Testis (tissue), 3 donors: ENCODE results near the gene INPP5F. TPM values are rescaled to one million over a fixed set of nuclear protein-coding genes. Genes with fewer than 3 reads are reported as not detected.

Experiments
- DNase-seq: peaks from one replicate; pipeline ENCODE4 v3.0.0-alpha.2; 2019
- H3K27ac ChIP-seq, 2 donors: fragments of 200-600 bp; sonication (generic); one replicate each; pipeline ENCODE4 v1.5.1; 2019
- H3K27me3 ChIP-seq: fragments of 200-600 bp; sonication (generic); one replicate; pipeline ENCODE4 v1.5.1; 2019
- H3K36me3 ChIP-seq: fragments of 200-600 bp; sonication (generic); one replicate; pipeline ENCODE4 v1.5.1; 2017; ENCODE audit warnings: low read depth; ENCODE audit errors: missing control alignments
- H3K4me1 ChIP-seq: fragments of 200-600 bp; sonication (generic); one replicate; pipeline ENCODE4 v1.5.1; 2019
- H3K4me3 ChIP-seq, 2 donors: fragments of 200-600 bp; sonication (generic); one replicate each; pipeline ENCODE4 v1.5.1; 2017 to 2019
- H3K9me3 ChIP-seq: fragments of 200-600 bp; sonication (generic); one replicate; pipeline ENCODE4 v1.5.1; 2017
- CTCF ChIP-seq, 3 experiments: fragments of 450-650 bp in 2 of 3; fragments of 200-600 bp in 1 of 3; sonication (generic) in 1 of 3; IDR thresholded peaks; one replicate each; pipeline ENCODE4 v1.5.1; 2016 to 2019; ENCODE audit warnings: antibody characterized with exemption in 3 of 3, mild to moderate bottlenecking in 2 of 3, moderate library complexity in 1 of 3
- POLR2A ChIP-seq: fragments of 450-650 bp; IDR thresholded peaks from one replicate; pipeline ENCODE4 v1.6.1; 2017; ENCODE audit warnings: antibody characterized with exemption, mild to moderate bottlenecking, moderate library complexity
- WGBS, 2 donors: methylation state at CpG; one replicate each; pipeline ENCODE4 v1.1.5; 2018; 5-methylcytosine and 5-hydroxymethylcytosine counted together
- intact Hi-C: fragments of 100-400 bp; cut with DNase I; formaldehyde crosslinking; loops from one replicate; pipeline ENCODE4 v1.15.1; 2023; ENCODE audit warnings: low total_unique reads
- polyA plus RNA-seq: library from polyadenylated mRNA; stranded (reverse); fragments of 350-450 nt; fragmentation: Illumina TruSeq; extraction: RNeasy Lipid Tissue Mini Kit (QIAGEN cat#74804); gene quantifications from one replicate; pipeline ENCODE4 v1.2.3, GENCODE V29; 2014; ENCODE audit warnings: low read depth, low replicate concordance; ENCODE audit not compliant: insufficient read depth
- total RNA-seq, 2 donors: library from RNA; depleted of rRNA; stranded (reverse); fragments of >200 nt; gene quantifications; one replicate each; pipeline ENCODE4 v1.2.3, GENCODE V29; 2016

The INPP5F gene
- total and polyA plus RNA-seq, 3 donors from 2014 or later = 19.0 to 23.8 (median 21.9) TPM

DNA sequence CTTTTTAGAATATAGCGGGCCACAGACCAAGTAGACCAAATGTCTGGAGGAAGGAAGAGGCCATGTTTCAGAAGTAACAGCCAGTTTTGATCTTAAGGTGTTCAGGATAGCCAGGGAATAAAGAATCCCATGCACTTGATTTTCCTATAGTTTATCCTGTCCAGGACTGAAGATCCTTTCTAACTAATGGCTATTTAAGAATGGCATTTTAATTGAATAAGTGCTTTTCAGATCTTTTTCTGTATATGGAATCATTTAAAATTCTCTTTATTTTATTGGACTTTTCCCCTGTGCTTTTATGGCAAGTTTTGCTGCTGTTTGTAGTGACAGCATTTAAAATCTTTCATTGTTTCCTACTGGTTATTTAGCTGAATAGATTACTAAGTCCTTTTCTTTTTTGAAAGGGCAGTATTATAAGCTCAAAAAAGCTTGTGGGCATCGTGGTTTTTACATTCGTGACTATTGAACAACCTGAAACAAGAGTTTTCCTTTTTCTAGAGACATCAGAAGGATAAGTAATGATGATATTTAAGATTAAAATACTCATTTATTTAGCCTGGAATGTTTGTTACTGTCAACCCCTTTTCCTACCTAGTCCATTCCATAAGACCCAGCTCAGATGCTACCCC, 2.4 kb downstream of the INPP5F start:
- no peaks in the 10 kb centered on the region for H3K27me3 ChIP-seq
- 71 to 80% methylated on average over 3 of the region's 3 CpGs for WGBS, 2 donors
- H3K9me3 ChIP-seq = no peaks in the 10 kb centered on the region
- DNase-seq = no peak
- H3K4me3 ChIP-seq = no peak overlapping the region
- TF ChIP-seq POLR2A (no peak), CTCF (IDR thresholded peaks at IDR 0.05) (no peak)
- no peaks in the 10 kb centered on the region for H3K36me3 ChIP-seq
- peaks cover 4% of the 10 kb centered on the region for H3K4me1 ChIP-seq
- H3K27ac ChIP-seq = no peak overlapping the region
- intact Hi-C loops = no loop called here

DNA sequence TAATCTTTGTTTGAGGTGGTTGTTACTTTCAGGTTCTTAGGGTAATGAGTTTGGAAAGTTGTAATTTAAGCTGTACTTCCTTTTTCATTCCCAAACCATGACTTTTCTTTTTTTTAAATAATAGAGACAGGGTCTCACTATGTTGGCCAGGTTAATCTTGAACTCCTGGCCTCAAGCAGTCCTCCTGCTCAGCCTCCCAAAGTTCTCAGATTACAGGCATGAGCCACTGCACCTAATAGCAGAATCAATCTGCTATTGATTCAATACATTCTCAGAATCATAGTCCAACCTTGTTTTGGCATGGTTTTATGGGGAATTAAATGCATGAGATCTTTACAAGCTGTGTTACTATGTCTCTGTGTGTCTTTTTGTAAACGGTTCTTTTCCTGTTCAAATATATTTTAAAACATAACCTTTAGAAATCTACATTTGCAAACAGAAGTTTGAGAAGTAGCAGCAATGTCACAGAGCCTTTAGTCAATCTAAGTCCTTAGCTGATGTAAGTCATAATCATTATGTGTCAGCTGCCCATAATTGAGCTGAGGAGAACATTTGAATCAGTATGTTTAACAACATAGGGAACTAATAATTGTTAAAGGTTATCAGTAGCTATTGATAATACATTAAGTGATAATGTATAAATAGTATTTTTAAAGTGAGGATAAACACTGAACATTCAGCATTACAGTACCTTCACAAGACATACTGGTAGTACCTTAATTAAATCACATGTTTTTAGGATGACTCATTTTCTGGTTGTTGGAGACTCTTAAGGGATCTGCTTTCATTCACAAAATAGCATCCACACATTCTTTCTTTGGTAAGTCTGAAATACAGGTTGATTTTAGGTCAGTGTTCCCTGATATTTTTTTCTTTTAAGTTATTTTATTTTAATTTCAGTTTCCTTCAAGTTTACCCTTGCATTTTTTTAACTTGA, 8.8 kb downstream of the INPP5F start:
- Histone ChIP-seq H3K27ac (no peak overlapping the region), H3K36me3 (no peaks in the 10 kb centered on the region), H3K27me3 (no peaks in the 10 kb centered on the region), H3K9me3 (no peaks in the 10 kb centered on the region), H3K4me1 (no peaks in the 10 kb centered on the region), H3K4me3 (no peak overlapping the region)
- 70 to 73% methylated on average over 1 of the region's 1 CpG for WGBS, 2 donors
- TF ChIP-seq CTCF (IDR thresholded peaks at IDR 0.05) = no peak
- no peak for TF ChIP-seq POLR2A
- intact Hi-C loops = no loop called here
- no peak for DNase-seq

DNA sequence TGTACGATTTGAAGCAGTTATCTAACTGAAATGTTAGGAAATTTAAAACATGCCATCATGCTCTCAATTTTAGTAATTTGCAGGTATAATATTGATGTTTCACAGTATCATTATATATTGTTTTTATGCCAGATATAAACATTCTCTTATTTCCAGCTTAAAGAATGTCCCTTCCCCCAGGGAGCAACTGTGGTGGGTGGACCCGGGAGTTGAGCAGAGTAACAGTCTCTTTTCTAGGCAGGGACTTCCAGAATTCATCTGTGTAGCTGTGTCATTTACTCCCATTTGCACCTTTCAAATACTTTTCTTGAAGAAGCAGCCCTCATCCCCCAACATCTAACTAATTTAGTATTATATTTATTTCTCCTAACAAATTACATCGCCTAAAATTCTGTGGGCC, 9.6 kb downstream of the INPP5F start:
- no peaks in the 10 kb centered on the region for H3K27me3 ChIP-seq
- no peak for DNase-seq
- intact Hi-C loops = no loop called here
- no peaks in the 10 kb centered on the region for H3K9me3 ChIP-seq
- TF ChIP-seq CTCF (IDR thresholded peaks at IDR 0.05) = no peak
- no peak for TF ChIP-seq POLR2A
- no peaks in the 10 kb centered on the region for H3K4me1 ChIP-seq
- no peaks in the 10 kb centered on the region for H3K36me3 ChIP-seq
- H3K27ac ChIP-seq = no peak overlapping the region
- H3K4me3 ChIP-seq = no peak overlapping the region
- WGBS, 2 donors = 93 to 94% methylated on average over 3 of the region's 3 CpGs

DNA sequence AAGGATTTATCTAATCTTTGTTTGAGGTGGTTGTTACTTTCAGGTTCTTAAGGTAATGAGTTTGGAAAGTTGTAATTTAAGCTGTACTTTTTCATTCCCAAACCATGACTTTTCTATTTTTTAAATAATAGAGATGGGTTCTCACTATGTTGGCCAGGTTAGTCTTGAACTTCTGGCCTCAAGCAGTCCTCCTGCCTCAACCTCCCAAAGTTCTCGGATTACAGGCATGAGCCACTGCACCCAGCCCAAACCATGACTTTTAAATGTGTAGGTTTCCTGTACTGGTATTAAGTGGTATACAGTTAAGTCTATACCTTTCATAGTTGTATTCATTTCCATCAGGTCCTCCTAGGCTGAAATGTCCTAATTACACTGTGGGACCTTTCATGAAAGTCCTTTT, 10.4 kb downstream of the INPP5F start:
- no peaks in the 10 kb centered on the region for H3K27me3 ChIP-seq
- WGBS, 2 donors = 97 to 100% methylated on average over 1 of the region's 1 CpG
- TF ChIP-seq CTCF (IDR thresholded peaks at IDR 0.05) = no peak
- no peak overlapping the region for H3K4me3 ChIP-seq
- H3K36me3 ChIP-seq = no peaks in the 10 kb centered on the region
- H3K4me1 ChIP-seq = no peaks in the 10 kb centered on the region
- no peak overlapping the region for H3K27ac ChIP-seq
- intact Hi-C loops = no loop called here
- no peak for DNase-seq
- H3K9me3 ChIP-seq = no peaks in the 10 kb centered on the region
